ENCODE results near the gene VSX2.
A peak's percentile ranks its signal among the peaks of the same experiment; 100 is the strongest.

Gene VSX2

GRCh38 chr14:74260525-74261233, 21.4 kb downstream of the VSX2 start:
- DNase-seq (ENCODE audit: low read depth), result no peak

- no peak for DNase-seq (ENCODE audit: low read depth)
Measured at GRCh38 chr14:74261288-74261687, 22.0 kb downstream of the VSX2 start.

- DNase-seq (ENCODE audit: low read depth), result no peak
Measured at GRCh38 chr14:74262076-74262475, 22.8 kb downstream of the VSX2 start.

DNA sequence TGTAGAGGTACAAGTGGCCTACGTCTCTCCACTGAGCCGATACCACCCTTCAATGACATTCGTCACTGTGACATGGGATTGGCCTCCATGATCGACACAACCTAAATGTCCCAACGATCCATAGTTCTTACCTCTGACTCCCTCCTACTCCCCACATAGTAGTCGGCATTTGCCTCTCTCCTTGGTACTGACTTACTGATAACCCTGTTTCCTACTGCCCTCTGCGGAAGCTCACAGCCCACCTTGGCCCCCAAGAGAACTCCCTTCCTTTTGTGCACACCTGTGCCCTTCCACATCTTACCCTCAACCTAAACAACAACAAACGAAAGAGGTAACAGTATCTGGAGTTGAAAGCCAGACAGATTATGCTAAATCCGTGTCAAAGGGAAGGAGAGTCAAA, 23.9 kb downstream of the VSX2 start:
- no peak for DNase-seq (ENCODE audit: low read depth)

DNA sequence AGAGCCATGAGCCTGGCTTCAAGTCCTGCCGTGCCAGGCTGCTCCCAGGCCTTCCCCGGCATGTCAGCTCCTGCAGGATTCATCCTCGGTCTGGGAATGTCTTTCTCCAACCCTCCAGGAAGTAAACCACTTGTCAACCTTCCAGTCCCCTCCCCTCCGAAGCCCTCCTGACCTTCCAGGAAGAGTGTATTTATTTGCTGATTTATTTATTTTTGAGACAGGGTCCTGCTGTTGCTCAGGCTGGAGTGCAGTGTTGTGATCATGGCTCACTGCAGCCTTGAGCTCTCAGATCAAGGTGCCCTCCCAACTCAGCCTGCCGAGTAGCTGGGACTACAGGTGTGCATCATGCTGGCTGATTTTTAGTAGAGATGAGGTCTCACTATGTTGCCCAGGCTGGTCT, 24.7 kb downstream of the VSX2 start:
- DNase-seq (ENCODE audit: low read depth), result no peak

- DNase-seq (ENCODE audit: low read depth), result no peak
Measured at GRCh38 chr14:74265301-74265965, 26.2 kb downstream of the VSX2 start.

- DNase-seq (ENCODE audit: low read depth), result no peak
Measured at GRCh38 chr14:74267588-74267987, 28.3 kb downstream of the VSX2 start.

DNA sequence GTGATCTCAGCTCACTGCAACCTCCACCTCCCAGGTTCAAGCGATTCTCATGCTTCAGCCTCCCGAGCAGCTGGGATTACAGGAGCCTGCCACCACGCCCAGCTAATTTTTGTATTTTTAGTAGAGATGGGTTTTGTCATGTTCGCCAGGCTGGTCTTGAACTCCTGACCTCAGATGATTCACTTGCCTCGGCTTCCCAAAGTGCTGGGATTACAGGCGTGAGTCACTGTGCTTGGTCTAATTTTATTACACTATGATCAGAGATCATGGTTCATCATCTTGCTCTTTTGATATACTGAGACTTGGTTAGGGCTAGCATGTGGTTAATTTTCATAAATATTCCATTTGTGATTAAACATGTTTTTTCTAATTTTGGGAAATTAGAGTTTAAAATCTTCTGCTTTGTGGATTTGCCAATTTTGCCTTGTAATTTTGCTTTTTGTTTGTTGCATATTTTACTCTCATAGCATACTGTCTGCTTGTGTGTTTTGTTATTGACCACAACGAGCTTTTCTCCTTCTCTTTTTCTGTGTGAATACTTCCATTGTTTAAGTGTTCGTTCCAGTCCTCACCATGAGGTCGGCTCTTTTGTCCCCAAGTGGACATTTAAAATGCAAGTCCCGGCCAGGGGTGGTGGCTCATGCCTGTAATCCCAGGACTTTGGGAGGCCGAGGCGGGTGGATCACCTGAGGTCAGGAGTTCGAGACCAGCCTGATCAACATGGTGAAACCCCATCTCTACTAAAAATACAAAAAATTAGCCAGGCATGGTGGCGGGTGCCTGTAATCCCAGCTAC, 31.3 kb downstream of the VSX2 start:
- DNase-seq (ENCODE audit: low read depth), result peak; percentile 34

- DNase-seq (ENCODE audit: low read depth), result no peak
Measured at GRCh38 chr14:74271365-74271764, 32.1 kb downstream of the VSX2 start.

DNA sequence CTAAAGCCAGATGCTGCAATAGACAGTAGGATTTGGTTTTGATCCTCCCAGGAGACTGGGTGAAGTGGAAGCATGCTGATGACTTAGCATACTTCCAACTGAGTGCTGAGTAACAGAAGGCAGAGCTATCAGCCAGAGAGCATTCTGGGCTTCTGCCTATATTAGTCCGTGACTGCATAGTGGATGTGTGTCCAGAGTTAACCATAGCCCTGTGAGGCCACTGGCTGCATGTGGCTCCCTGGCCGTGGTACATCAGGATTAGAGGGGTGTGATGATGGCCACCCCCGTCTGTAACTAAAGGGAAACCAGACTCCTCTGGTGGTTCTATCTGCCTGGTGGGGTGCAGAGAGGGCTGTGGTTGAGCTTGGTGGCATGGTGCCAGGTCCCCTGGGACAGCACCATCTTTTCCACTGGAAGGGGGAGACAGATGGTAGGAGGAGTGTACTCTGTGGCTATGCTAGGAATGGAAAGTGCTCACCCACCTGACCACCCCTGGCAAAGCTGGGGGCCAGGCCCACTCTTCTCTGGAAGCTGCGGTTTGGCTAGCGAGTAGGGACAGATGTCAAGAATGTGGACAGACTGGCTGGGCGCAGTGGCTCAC, 36.1 kb downstream of the VSX2 start:
- peak; percentile 88 for DNase-seq (ENCODE audit: low read depth)

DNA sequence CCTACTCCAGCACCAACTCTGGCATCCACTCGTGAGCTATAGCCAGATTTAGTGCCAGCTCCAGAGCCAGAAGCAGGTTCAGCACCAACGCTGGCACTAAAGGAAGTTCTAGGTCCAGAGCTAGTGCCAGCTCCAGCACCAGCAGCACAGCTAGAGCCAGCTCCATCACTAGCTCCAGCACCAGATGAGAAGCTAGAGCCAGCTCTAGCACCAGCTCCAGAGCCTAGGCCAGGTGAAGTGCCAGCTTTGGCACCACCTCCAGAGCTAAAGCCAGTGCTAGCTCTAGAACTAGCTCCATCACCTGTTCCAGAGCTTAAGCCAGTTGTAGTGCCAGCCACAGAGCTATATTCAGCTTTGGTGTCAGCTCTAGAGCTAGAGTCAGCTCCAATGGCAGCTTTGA, 38.8 kb downstream of the VSX2 start:
- no peak for DNase-seq (ENCODE audit: low read depth)

DNA sequence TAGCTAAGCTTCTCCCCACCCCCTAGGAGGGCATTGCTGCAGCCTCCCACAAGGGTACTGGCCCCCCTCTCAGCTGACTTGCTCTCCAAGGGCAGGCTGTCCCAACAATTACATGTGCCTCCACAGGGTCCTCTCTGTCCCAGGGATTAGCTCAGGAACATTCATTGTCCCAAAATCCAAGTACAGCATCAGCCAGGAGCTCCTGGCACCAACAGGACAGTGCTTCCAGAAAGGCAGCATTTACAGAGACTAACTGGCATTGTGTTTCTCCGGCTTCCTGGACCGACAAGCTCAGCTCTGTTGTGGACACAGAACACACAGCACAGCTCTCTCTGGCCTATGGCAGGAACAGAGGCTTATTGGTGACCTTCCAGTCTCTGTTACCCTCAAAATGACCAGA, 41.8 kb downstream of the VSX2 start:
- DNase-seq (ENCODE audit: low read depth), result no peak

DNA sequence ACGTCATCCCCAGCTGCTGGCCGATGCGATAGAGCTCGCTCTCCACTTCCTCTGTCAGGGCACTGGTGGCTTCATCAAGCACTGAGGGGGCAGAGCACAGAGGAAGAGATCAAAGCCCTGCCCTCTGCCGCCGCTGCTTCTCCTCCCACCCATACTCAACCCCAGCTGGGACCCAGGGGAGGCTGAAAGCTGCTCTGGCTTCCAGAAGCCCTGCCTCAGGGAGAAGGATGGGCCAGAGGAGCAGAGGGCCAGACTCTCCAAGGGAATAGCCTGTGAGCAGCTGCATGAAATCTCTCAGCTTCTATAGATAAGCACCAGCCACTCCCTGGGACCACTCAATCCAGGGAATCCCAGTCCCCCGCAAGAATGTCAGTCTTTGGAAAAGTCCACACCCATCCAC, 47.5 kb downstream of the VSX2 start:
- no peak for DNase-seq (ENCODE audit: low read depth)

- no peak for DNase-seq (ENCODE audit: low read depth)
Measured at GRCh38 chr14:74289801-74290200, 50.6 kb downstream of the VSX2 start.

DNA sequence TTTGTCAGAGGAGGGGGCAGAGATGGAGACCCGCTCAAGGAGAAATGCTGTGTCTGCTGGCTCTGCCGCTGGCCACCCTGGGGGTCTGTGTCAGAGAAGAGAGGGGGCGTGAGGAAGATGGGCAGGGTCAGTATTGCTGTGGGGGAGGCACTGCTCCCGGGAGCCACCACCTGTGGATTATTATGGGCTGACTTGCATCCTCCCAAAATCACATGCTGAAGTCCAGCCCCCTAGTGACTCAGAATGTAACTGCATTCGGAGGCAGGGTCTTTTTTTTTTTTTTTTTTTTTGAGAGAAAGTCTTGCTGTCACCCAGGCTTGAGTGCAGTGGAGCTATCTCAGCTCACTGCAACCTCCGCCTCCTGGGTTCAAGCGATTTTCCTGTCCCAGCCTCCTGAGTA, 51.2 kb downstream of the VSX2 start:
- DNase-seq (ENCODE audit: low read depth), result no peak

- no peak for DNase-seq (ENCODE audit: low read depth)
Measured at GRCh38 chr14:74292061-74292460, 52.8 kb downstream of the VSX2 start.

DNA sequence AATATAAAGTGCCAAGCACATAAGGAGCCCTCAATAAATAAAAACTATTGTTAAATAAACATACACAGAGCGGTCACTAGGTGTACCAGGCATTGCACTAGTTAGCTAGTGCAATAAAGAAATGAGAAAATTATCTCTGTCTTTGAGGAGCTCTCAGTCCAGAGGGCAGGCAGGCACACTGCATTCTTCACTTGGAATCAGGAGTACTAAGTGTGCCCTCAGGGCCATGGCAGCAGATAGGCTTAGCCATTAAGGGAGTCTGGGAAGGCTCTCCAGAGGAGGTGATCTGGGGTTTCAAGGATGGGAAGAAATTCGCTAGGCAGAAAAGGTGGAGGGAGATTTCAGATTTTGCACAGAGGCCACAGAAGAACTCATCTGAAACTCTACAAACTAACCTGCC, 54.4 kb downstream of the VSX2 start:
- no peak for DNase-seq (ENCODE audit: low read depth)

DNA sequence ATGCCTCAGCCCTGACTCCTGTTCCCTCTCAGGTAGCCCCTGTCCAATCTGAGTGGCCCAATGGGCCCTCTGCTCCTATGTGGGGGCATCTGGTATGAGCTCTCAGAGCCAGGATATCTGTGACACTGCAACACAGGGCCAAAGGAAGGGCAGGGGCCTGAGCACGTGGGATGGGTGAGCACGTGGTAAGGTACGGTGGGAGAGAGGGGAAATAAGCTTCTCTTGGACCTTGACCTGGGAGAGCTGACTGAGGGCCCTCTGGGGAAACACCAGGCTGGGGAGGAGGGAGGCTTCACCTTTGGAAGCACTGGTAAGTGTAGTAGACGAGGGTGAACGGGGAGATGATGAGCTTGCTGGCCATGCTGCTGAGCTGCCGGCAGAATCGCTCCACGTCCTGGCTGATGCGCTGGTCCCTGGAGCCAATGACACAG, 56.8 kb downstream of the VSX2 start:
- DNase-seq (ENCODE audit: low read depth), result no peak

DNA sequence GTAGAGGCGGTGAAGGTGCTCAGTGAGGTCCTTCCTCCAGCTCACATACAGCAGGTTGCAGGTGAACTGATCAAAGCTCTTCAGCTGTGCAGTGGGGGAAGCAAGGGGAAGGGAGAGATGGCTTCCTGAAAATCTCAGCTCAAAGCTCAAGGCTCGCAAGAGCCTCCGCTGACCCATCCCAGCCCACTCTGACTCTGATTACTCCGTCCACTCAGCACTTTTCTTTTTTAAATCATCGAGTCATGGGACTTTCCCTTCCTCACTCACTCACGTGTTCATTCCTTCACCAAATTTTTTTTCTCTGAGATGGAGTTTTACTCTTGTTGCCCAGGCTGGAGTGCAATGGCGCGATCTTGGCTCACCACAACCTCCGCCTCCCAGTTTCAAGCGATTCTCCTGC, 58.7 kb downstream of the VSX2 start:
- no peak for DNase-seq (ENCODE audit: low read depth)

DNA sequence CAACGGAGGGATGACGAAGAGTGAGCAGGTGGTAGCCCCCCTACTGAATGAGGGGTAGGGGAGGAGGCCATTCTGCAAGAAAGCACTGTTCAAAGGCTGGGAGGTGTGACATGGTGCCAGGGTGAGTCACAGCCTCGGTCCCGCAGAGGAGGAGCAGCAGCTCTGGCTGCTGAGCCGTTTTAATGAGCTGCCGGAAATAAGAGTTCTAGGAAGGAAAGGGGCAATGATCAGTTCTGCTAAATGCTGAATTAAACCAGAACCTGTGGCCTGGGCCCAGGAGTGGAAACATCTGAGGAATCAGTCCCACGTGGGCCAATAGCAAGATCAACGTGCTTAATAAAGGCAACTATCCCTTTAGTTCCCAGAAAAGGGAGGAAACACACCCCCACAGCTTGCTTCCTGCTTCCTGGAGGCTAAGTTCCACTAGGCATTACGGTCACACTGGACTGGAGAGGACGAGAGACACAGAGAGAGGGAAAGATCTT, 59.9 kb downstream of the VSX2 start:
- no peak for DNase-seq (ENCODE audit: low read depth)

DNA sequence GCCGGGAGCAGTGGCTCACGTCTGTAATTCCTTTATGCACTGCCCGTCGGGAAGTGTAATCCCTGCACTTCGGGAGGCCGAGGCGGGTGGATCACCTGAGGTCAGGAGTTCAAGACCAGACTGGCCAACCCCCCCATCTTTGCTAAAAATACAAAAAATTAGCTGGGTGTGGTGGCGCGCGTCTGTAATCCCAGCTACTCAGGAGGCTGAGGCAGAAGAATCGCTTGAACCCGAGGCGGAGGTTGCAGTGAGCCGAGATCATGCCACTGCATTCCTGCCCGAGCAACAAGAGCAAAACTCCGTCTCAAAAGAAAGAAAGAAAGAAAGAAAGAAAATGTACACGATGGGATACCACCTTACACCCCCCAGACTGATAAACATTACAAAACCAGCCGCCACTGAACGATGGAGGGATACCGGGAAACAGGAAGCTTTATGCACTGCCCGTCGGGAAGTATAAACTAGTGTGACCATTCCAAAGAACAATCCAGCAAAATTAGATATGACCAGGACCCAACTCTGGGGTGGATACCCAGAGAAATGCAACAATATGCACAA, 62.4 kb downstream of the VSX2 start:
- no peak for DNase-seq (ENCODE audit: low read depth)

GRCh38 chr14:74302152-74302628, 62.9 kb downstream of the VSX2 start:
- DNase-seq (ENCODE audit: low read depth), result peak; percentile 53

All from fibroblast of gingiva (primary cell).